Measurements from ENCODE around the gene IL10RA.

The IL10RA gene

GRCh38 chr11:118000067-118000849, 14.1 kb downstream of the IL10RA start:
- Histone ChIP-seq H3K4me3 (ENCODE audit: low read length) (no peak overlapping the region), H3K23ac (ENCODE audit: low read length) (no peak overlapping the region), H3K56ac (ENCODE audit: low read length) (no peak overlapping the region), H3K18ac (ENCODE audit: low read length) (no peak overlapping the region), H3K27me3 (ENCODE audit: insufficient read depth, low read length, poor library complexity) (no peaks in the 10 kb centered on the region), H3K36me3 (ENCODE audit: control insufficient read depth, insufficient read depth, low read length) (no peaks in the 10 kb centered on the region), H4K5ac (ENCODE audit: low read length) (no peak overlapping the region), H2BK120ac (ENCODE audit: low read depth, low read length) (no peak overlapping the region), H2AK5ac (ENCODE audit: low read length) (no peak overlapping the region), H2BK15ac (replicated peaks; ENCODE audit: low read depth) (no peak overlapping the region), H3K79me2 (ENCODE audit: control insufficient read depth, insufficient read depth, low read length) (no peaks in the 10 kb centered on the region), H2BK5ac (ENCODE audit: low read length) (no peak overlapping the region), H3K27ac (ENCODE audit: low read depth, low read length) (no peak overlapping the region), H3K4ac (ENCODE audit: low read depth, low read length) (no peak overlapping the region), H3K79me1 (ENCODE audit: low read length) (no peaks in the 10 kb centered on the region), H4K8ac (ENCODE audit: low read depth, low read length) (no peak overlapping the region), H3K9ac (ENCODE audit: low read length) (no peak overlapping the region), H3K4me2 (ENCODE audit: low read length) (no peak overlapping the region), H3K4me1 (ENCODE audit: control insufficient read depth, low read depth, low read length) (no peaks in the 10 kb centered on the region)
- DNase-seq, result no peak
- no CpG with 5 or more reads among the region's 4 CpGs for WGBS (ENCODE audit: extremely low coverage, insufficient coverage, low lambda C conversion rate)

- Histone ChIP-seq H3K27me3 (ENCODE audit: insufficient read depth, low read length, poor library complexity) (no peaks in the 10 kb centered on the region), H3K56ac (ENCODE audit: low read length) (no peak overlapping the region), H2AK5ac (ENCODE audit: low read length) (no peak overlapping the region), H4K8ac (ENCODE audit: low read depth, low read length) (no peak overlapping the region), H3K23ac (ENCODE audit: low read length) (no peak overlapping the region), H3K18ac (ENCODE audit: low read length) (no peak overlapping the region), H4K5ac (ENCODE audit: low read length) (no peak overlapping the region), H2BK120ac (ENCODE audit: low read depth, low read length) (no peak overlapping the region), H2BK5ac (ENCODE audit: low read length) (no peak overlapping the region), H3K4ac (ENCODE audit: low read depth, low read length) (no peak overlapping the region), H3K4me1 (ENCODE audit: control insufficient read depth, low read depth, low read length) (no peaks in the 10 kb centered on the region), H3K79me2 (ENCODE audit: control insufficient read depth, insufficient read depth, low read length) (no peaks in the 10 kb centered on the region), H3K4me3 (ENCODE audit: low read length) (no peak overlapping the region), H3K4me2 (ENCODE audit: low read length) (no peak overlapping the region), H3K79me1 (ENCODE audit: low read length) (no peaks in the 10 kb centered on the region), H2BK15ac (replicated peaks; ENCODE audit: low read depth) (no peak overlapping the region), H3K36me3 (ENCODE audit: control insufficient read depth, insufficient read depth, low read length) (no peaks in the 10 kb centered on the region), H3K9ac (ENCODE audit: low read length) (no peak overlapping the region), H3K27ac (ENCODE audit: low read depth, low read length) (no peak overlapping the region)
- no peak for DNase-seq
- WGBS (ENCODE audit: extremely low coverage, insufficient coverage, low lambda C conversion rate), result no CpG with 5 or more reads among the region's 1 CpG
These were observed 14.6 kb downstream of the IL10RA start for GRCh38 chr11:118000850-118001228.

DNA sequence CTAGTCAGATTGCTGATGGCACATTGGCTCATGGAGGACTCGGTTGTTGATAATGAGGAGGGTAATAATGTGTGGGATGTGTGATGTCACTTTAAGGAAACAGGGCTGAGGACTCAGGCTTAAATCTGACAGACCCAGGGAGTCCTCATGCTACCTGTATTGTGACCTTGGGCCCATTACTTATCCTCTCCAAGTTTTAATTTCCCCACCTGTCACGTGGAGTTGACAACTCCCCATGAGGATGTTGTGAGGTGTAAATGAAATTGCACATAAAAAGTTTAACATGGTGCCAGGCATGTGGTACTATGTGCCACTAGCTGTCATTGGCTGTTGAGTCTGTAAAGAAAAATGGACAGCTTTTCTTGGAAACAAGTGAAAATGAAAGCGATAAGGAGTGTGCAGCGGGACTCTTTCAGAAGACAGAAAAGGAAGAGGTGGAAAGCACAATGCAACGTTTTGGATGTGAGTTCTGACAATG, 15.3 kb downstream of the IL10RA start:
- Histone ChIP-seq H3K36me3 (ENCODE audit: control insufficient read depth, insufficient read depth, low read length) (no peaks in the 10 kb centered on the region), H3K79me2 (ENCODE audit: control insufficient read depth, insufficient read depth, low read length) (no peaks in the 10 kb centered on the region), H3K79me1 (ENCODE audit: low read length) (no peaks in the 10 kb centered on the region), H3K9ac (ENCODE audit: low read length) (no peak overlapping the region), H3K56ac (ENCODE audit: low read length) (no peak overlapping the region), H3K27ac (ENCODE audit: low read depth, low read length) (no peak overlapping the region), H2BK5ac (ENCODE audit: low read length) (no peak overlapping the region), H3K18ac (ENCODE audit: low read length) (no peak overlapping the region), H3K27me3 (ENCODE audit: insufficient read depth, low read length, poor library complexity) (no peaks in the 10 kb centered on the region), H2AK5ac (ENCODE audit: low read length) (no peak overlapping the region), H2BK15ac (replicated peaks; ENCODE audit: low read depth) (no peak overlapping the region), H3K4me2 (ENCODE audit: low read length) (no peak overlapping the region), H4K5ac (ENCODE audit: low read length) (no peak overlapping the region), H3K23ac (ENCODE audit: low read length) (no peak overlapping the region), H4K8ac (ENCODE audit: low read depth, low read length) (no peak overlapping the region), H3K4ac (ENCODE audit: low read depth, low read length) (no peak overlapping the region), H3K4me1 (ENCODE audit: control insufficient read depth, low read depth, low read length) (no peaks in the 10 kb centered on the region), H2BK120ac (ENCODE audit: low read depth, low read length) (no peak overlapping the region), H3K4me3 (ENCODE audit: low read length) (no peak overlapping the region)
- no peak for DNase-seq
- no CpG with 5 or more reads among the region's 5 CpGs for WGBS (ENCODE audit: extremely low coverage, insufficient coverage, low lambda C conversion rate)

DNA sequence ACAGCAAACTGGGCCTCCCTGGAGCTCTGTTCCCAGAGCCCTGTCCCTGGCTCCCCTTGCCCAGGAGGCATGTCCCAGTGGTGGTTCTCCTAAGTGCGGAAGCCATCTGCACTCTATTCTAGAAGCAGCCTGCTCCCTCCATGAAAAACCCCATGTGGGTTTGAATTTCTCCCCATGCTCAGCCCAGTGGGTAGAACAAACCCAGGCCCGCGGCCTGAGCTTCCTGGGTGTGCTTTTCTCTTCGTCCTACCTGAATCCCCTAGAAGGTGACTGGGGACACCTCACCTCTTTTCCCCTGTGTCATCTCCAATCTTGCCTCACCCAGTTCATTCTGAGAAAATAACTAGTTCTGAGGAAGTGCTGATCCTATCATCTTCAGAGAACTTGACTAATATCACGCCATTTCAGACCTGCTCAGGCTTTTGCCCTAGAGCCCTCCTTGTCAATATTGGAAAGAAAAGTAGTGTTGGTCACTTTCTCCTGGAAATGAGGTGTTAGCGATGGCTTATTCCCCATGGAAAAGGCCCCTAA, 15.9 kb downstream of the IL10RA start:
- no CpG with 5 or more reads among the region's 6 CpGs for WGBS (ENCODE audit: extremely low coverage, insufficient coverage, low lambda C conversion rate)
- Histone ChIP-seq H3K27me3 (ENCODE audit: insufficient read depth, low read length, poor library complexity) (no peaks in the 10 kb centered on the region), H3K4me1 (ENCODE audit: control insufficient read depth, low read depth, low read length) (no peaks in the 10 kb centered on the region), H2AK5ac (ENCODE audit: low read length) (no peak overlapping the region), H2BK120ac (ENCODE audit: low read depth, low read length) (no peak overlapping the region), H3K23ac (ENCODE audit: low read length) (no peak overlapping the region), H3K4me2 (ENCODE audit: low read length) (no peak overlapping the region), H3K18ac (ENCODE audit: low read length) (no peak overlapping the region), H2BK15ac (replicated peaks; ENCODE audit: low read depth) (no peak overlapping the region), H4K5ac (ENCODE audit: low read length) (no peak overlapping the region), H3K9ac (ENCODE audit: low read length) (no peak overlapping the region), H3K4me3 (ENCODE audit: low read length) (no peak overlapping the region), H3K56ac (ENCODE audit: low read length) (no peak overlapping the region), H3K4ac (ENCODE audit: low read depth, low read length) (no peak overlapping the region), H4K8ac (ENCODE audit: low read depth, low read length) (no peak overlapping the region), H3K36me3 (ENCODE audit: control insufficient read depth, insufficient read depth, low read length) (no peaks in the 10 kb centered on the region), H3K79me1 (ENCODE audit: low read length) (no peaks in the 10 kb centered on the region), H3K27ac (ENCODE audit: low read depth, low read length) (no peak overlapping the region), H2BK5ac (ENCODE audit: low read length) (no peak overlapping the region), H3K79me2 (ENCODE audit: control insufficient read depth, insufficient read depth, low read length) (no peaks in the 10 kb centered on the region)
- no peak for DNase-seq

DNA sequence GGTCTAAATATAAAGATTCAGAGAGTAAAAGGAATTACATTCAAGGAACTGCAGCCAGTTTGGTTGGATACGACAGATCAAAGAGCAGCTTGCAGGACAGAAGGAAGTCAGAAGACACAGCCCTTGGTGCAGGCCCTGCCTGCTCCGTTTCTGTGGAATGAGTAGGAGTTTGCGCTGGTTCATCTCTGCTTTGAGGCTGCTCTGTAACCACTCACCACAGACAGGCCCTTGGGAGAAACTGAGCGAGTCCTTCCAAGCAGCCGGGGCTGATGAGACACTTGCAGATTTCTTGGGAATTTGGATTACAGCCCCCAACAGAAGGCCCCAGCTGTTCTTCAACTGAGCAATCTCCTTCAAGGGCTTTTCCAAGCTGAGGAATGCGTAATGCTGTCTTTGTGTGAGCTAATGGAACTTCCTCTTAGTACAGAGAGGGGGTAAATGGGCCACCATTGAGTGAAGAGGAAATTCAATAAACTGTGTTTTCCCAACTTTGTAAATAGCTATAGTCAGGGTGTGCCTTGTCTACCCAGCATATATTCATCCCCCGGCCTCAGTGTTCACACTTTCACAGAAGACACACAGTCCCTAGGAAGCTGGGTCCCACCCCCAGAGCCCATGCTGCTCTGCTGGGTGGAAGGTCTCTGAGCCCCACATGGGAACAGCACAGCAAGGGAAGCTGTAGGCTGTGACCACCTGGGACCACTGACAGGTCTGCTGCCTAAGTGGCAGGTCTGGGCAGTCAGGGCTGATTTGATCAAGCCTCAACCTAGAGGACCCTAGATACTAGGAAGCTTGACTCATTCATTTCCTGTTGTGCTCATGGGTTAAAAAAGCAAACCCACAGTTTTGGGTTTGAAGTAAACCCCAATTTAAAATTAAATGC, 16.6 kb downstream of the IL10RA start:
- no peak overlapping the region for H4K8ac ChIP-seq (ENCODE audit: low read depth, low read length)
- H3K27ac ChIP-seq (ENCODE audit: low read depth, low read length), result no peak overlapping the region
- no peaks in the 10 kb centered on the region for H3K4me1 ChIP-seq (ENCODE audit: control insufficient read depth, low read depth, low read length)
- H4K5ac ChIP-seq (ENCODE audit: low read length), result no peak overlapping the region
- H3K23ac ChIP-seq (ENCODE audit: low read length), result no peak overlapping the region
- WGBS (ENCODE audit: extremely low coverage, insufficient coverage, low lambda C conversion rate), result no CpG with 5 or more reads among the region's 7 CpGs
- no peaks in the 10 kb centered on the region for H3K36me3 ChIP-seq (ENCODE audit: control insufficient read depth, insufficient read depth, low read length)
- H3K79me1 ChIP-seq (ENCODE audit: low read length), result no peaks in the 10 kb centered on the region
- no peak overlapping the region for H3K18ac ChIP-seq (ENCODE audit: low read length)
- H3K4me2 ChIP-seq (ENCODE audit: low read length), result no peak overlapping the region
- no peak overlapping the region for H2AK5ac ChIP-seq (ENCODE audit: low read length)
- no peak overlapping the region for H2BK15ac ChIP-seq (replicated peaks; ENCODE audit: low read depth)
- H3K4ac ChIP-seq (ENCODE audit: low read depth, low read length), result no peak overlapping the region
- H2BK5ac ChIP-seq (ENCODE audit: low read length), result no peak overlapping the region
- no peak overlapping the region for H3K56ac ChIP-seq (ENCODE audit: low read length)
- H3K4me3 ChIP-seq (ENCODE audit: low read length), result no peak overlapping the region
- no peak overlapping the region for H2BK120ac ChIP-seq (ENCODE audit: low read depth, low read length)
- peak; percentile 47 for DNase-seq
- H3K27me3 ChIP-seq (ENCODE audit: insufficient read depth, low read length, poor library complexity), result no peaks in the 10 kb centered on the region
- no peak overlapping the region for H3K9ac ChIP-seq (ENCODE audit: low read length)
- no peaks in the 10 kb centered on the region for H3K79me2 ChIP-seq (ENCODE audit: control insufficient read depth, insufficient read depth, low read length)
